DOHH2 (cell line): ENCODE results near the gene SLC22A8.
A peak's percentile ranks its signal among the peaks of the same experiment; 100 is the strongest.

Experiments used
- H3F3A ChIP-seq: fragments of 200-600 bp; sonication (generic), shearing (Covaris generic); 2 replicates; pipeline ENCODE4 v1.6.0; 2016; ENCODE audit warnings: antibody characterized with exemption, mild to moderate bottlenecking; ENCODE audit not compliant: control insufficient read depth, insufficient read depth
- H3K27ac ChIP-seq: fragments of 200-600 bp; sonication (generic); 2 replicates; pipeline ENCODE4 v1.5.1; 2014; ENCODE audit warnings: low read depth, mild to moderate bottlenecking, low read length, moderate library complexity
- H3K27me3 ChIP-seq: fragments of 200-600 bp; sonication (generic); 2 replicates; pipeline ENCODE4 v1.6.1; 2014; ENCODE audit warnings: mild to moderate bottlenecking, low read length, mixed read lengths; ENCODE audit not compliant: control insufficient read depth
- H3K36me3 ChIP-seq: fragments of 200-600 bp; sonication (generic); 2 replicates; pipeline ENCODE4 v1.6.1; 2014; ENCODE audit warnings: mild to moderate bottlenecking, low read length, moderate library complexity, mixed read lengths; ENCODE audit not compliant: control insufficient read depth
- H3K4me1 ChIP-seq: fragments of 200-600 bp; sonication (generic); 2 replicates; pipeline ENCODE4 v1.6.1; 2014; ENCODE audit warnings: mild to moderate bottlenecking, low read length, mixed read lengths; ENCODE audit not compliant: control insufficient read depth
- H3K4me2 ChIP-seq: fragments of 200-600 bp; sonication (generic); 2 replicates; pipeline ENCODE4 v1.6.0; 2014; ENCODE audit warnings: mild to moderate bottlenecking, low read length, moderate library complexity
- H3K4me3 ChIP-seq: fragments of 200-600 bp; sonication (generic); 2 replicates; pipeline ENCODE4 v1.5.1; 2014; ENCODE audit warnings: mild to moderate bottlenecking, low read length, mixed read lengths
- H3K79me2 ChIP-seq: fragments of 200-600 bp; sonication (generic); 2 replicates; pipeline ENCODE4 v1.6.1; 2014; ENCODE audit warnings: mild to moderate bottlenecking, low read length, mixed read lengths; ENCODE audit not compliant: control insufficient read depth
- H3K9me2 ChIP-seq: fragments of 200-600 bp; sonication (generic); replicated peaks from 2 replicates; pipeline ENCODE4 v1.6.1; 2014; ENCODE audit warnings: mild to moderate bottlenecking, low read length, mixed read lengths; ENCODE audit not compliant: control insufficient read depth
- H3K9me3 ChIP-seq: fragments of 200-600 bp; sonication (generic); 2 replicates; pipeline ENCODE4 v1.6.1; 2014; ENCODE audit warnings: antibody characterized with exemption, low read length, mixed read lengths; ENCODE audit not compliant: control insufficient read depth, insufficient read depth
- H4K20me1 ChIP-seq: fragments of 200-600 bp; sonication (generic); 2 replicates; pipeline ENCODE4 v1.6.0; 2014; ENCODE audit warnings: low read depth, mild to moderate bottlenecking, antibody characterized with exemption, low read length, moderate library complexity; ENCODE audit not compliant: control insufficient read depth, insufficient read depth
- CTCF ChIP-seq: fragments of 200-600 bp; sonication (generic); IDR thresholded peaks from one replicate; pipeline ENCODE4 v1.5.1; 2014; ENCODE audit warnings: antibody characterized with exemption, mild to moderate bottlenecking, low read depth, low read length; ENCODE audit not compliant: poor library complexity, severe bottlenecking
- EZH2phosphoT487 ChIP-seq: fragments of 200-600 bp; sonication (generic); IDR thresholded peaks from 2 replicates; pipeline ENCODE4 v1.6.1; 2017; ENCODE audit warnings: borderline replicate concordance, mild to moderate bottlenecking, antibody characterized with exemption, low read length, moderate library complexity, mixed read lengths

Gene SLC22A8

GRCh38 chr11:62976109-62976508 is 39.5 kb downstream of the SLC22A8 start:
- Histone ChIP-seq H3K9me3 (no peaks in the 10 kb centered on the region), H3K4me3 (no peak overlapping the region), H4K20me1 (no peaks in the 10 kb centered on the region), H3K4me1 (no peaks in the 10 kb centered on the region), H3K27ac (no peak overlapping the region), H3K4me2 (no peak overlapping the region), H3K36me3 (no peaks in the 10 kb centered on the region), H3K79me2 (no peaks in the 10 kb centered on the region), H3K9me2 (no peaks in the 10 kb centered on the region), H3F3A (no peaks in the 10 kb centered on the region), H3K27me3 (no peaks in the 10 kb centered on the region; the same call in 1 of the 2 replicates)
- TF ChIP-seq CTCF (no peak), EZH2phosphoT487 (no peak)

DNA sequence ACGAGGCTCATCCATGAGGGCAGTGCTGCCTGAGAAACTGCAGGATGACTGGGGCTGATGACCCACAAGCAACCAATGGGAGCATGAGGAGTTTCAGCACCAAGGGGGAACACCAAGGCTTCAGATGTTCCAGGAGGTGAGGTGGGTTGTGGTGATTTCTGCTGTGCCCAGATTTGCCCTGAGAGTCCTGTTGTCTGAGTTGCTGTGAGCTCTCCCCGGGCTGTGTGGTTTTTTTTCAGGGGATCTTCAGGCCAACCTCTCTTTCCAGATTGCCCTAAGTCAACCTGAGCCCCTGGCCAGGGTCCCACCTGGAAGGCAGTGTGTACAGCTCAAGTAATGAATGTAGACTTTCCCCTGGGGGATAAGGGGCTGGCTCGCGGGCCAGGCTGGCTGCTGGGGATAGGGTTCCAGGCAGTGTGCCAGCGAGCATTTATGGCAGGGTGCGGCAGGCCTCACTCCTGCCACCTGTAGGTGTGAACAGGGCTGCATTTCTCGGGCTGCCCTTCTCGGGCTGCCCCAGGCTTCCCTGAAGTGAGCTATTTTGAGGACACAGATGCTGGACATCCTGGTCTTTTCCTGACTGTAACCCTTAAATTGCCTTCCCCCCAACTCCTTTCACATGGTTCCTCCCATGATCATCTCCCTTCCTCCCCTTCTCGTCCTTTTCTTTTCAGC is 40.7 kb downstream of the SLC22A8 start:
- H3K27me3 ChIP-seq = no peaks in the 10 kb centered on the region; the same call in 1 of the 2 replicates
- no peaks in the 10 kb centered on the region for H3K79me2 ChIP-seq
- H3K9me2 ChIP-seq = no peaks in the 10 kb centered on the region
- no peaks in the 10 kb centered on the region for H3K4me1 ChIP-seq
- H3K9me3 ChIP-seq = no peaks in the 10 kb centered on the region
- no peak overlapping the region for H3K4me2 ChIP-seq
- H3K27ac ChIP-seq = no peak overlapping the region
- no peaks in the 10 kb centered on the region for H4K20me1 ChIP-seq
- TF ChIP-seq CTCF (peak; percentile 64), EZH2phosphoT487 (no peak)
- H3K4me3 ChIP-seq = no peak overlapping the region
- no peaks in the 10 kb centered on the region for H3F3A ChIP-seq
- no peaks in the 10 kb centered on the region for H3K36me3 ChIP-seq

GRCh38 chr11:62965574-62965973 is 50.1 kb downstream of the SLC22A8 start:
- Histone ChIP-seq H4K20me1 (no peaks in the 10 kb centered on the region), H3K79me2 (no peaks in the 10 kb centered on the region), H3K27ac (no peak overlapping the region), H3K4me1 (no peaks in the 10 kb centered on the region), H3K9me2 (no peaks in the 10 kb centered on the region), H3K4me2 (no peak overlapping the region), H3K9me3 (no peaks in the 10 kb centered on the region), H3K36me3 (no peaks in the 10 kb centered on the region), H3F3A (no peaks in the 10 kb centered on the region), H3K27me3 (0 out of 2 replicates have a peak, but pooled peaks cover 3% of the 10 kb centered on the region), H3K4me3 (no peak overlapping the region)
- TF ChIP-seq EZH2phosphoT487 = no peak
- TF ChIP-seq CTCF = no peak
